ENCODE measurements around the gene NEDD9.

GRCh38 chr6:11229655-11230046 lies 2.8 kb downstream of the NEDD9 start:
- no peak for TF ChIP-seq CTCF (conservative IDR thresholded peaks at IDR 0.05; ENCODE audit: low read length)
- no peak for TF ChIP-seq EZH2phosphoT487 (IDR thresholded peaks at IDR 0.05; ENCODE audit: borderline replicate concordance)
